Neuronal stem cell (in vitro differentiated cells): ENCODE measurements around the gene WWOX.

Experiments
- DNase-seq: peaks from one replicate; pipeline ENCODE4 v3.0.0-alpha.2; 2013; ENCODE audit warnings: low spot score
- H2AFZ ChIP-seq: one replicate; pipeline ENCODE4 v1.6.1; 2013; ENCODE audit warnings: mild to moderate bottlenecking, low read length, inconsistent platforms
- H2AK5ac ChIP-seq: 2 replicates; pipeline ENCODE4 v1.6.1; 2013; ENCODE audit warnings: low read depth, mild to moderate bottlenecking, inconsistent platforms, low read length, moderate library complexity, mixed read lengths
- H2BK120ac ChIP-seq: 2 replicates; pipeline ENCODE4 v1.6.1; 2013; ENCODE audit warnings: low read depth, mild to moderate bottlenecking, inconsistent platforms, low read length, moderate library complexity, mixed read lengths
- H2BK12ac ChIP-seq: one replicate; pipeline ENCODE4 v1.6.1; 2013; ENCODE audit warnings: low read length, inconsistent platforms
- H2BK15ac ChIP-seq: 2 replicates; pipeline ENCODE4 v1.6.1; 2013; ENCODE audit warnings: mild to moderate bottlenecking, low read length, inconsistent platforms, mixed read lengths
- H2BK5ac ChIP-seq: one replicate; pipeline ENCODE4 v1.6.1; 2013; ENCODE audit warnings: inconsistent platforms, mild to moderate bottlenecking, low read length, moderate library complexity
- H3K14ac ChIP-seq: one replicate; pipeline ENCODE4 v1.6.1; 2013; ENCODE audit warnings: low read length, inconsistent platforms
- H3K18ac ChIP-seq: 2 replicates; pipeline ENCODE4 v1.6.1; 2013; ENCODE audit warnings: low read length, inconsistent platforms
- H3K23ac ChIP-seq: 2 replicates; pipeline ENCODE4 v1.6.1; 2013; ENCODE audit warnings: low read depth, mild to moderate bottlenecking, mixed read lengths, low read length, inconsistent platforms; ENCODE audit not compliant: poor library complexity
- H3K27ac ChIP-seq: replicated peaks from 3 replicates; pipeline ENCODE4 v1.5.1; 2013; ENCODE audit warnings: low read length, inconsistent platforms
- H3K27me3 ChIP-seq, 3 experiments: 2 replicates each; pipeline ENCODE4 v1.6.1; 2013; ENCODE audit warnings: low read length in 3 of 3, mild to moderate bottlenecking in 2 of 3, inconsistent platforms in 1 of 3, low read depth in 1 of 3, mixed read lengths in 1 of 3, moderate library complexity in 1 of 3; ENCODE audit not compliant: control insufficient read depth in 3 of 3, insufficient read depth in 3 of 3
- H3K36me3 ChIP-seq, 2 donors: replicated peaks in 1 of 2; 2 replicates each; pipeline ENCODE4 v1.6.1; 2013; ENCODE audit warnings: low read length in 2 of 2; ENCODE audit not compliant: control insufficient read depth in 2 of 2, insufficient read depth in 2 of 2
- H3K4ac ChIP-seq: 2 replicates; pipeline ENCODE4 v1.6.1; 2013; ENCODE audit warnings: inconsistent platforms, mild to moderate bottlenecking, low read length, moderate library complexity
- H3K4me1 ChIP-seq, 2 donors: 1 replicate in 1 of 2; 2 replicates in 1 of 2; pipeline ENCODE4 v1.6.1; 2013; ENCODE audit warnings: low read length in 2 of 2, low read depth in 1 of 2; ENCODE audit not compliant: control insufficient read depth in 2 of 2, insufficient read depth in 1 of 2
- H3K4me2 ChIP-seq: one replicate; pipeline ENCODE4 v1.6.1; 2013; ENCODE audit warnings: mild to moderate bottlenecking, low read length, inconsistent platforms; ENCODE audit not compliant: insufficient read depth, poor library complexity, severe bottlenecking
- H3K4me3 ChIP-seq, 2 donors: 2 replicates each; pipeline ENCODE4 v1.5.1; 2013; ENCODE audit warnings: low read length in 2 of 2, mild to moderate bottlenecking in 2 of 2, inconsistent platforms in 1 of 2, moderate library complexity in 1 of 2
- H3K79me1 ChIP-seq: one replicate; pipeline ENCODE4 v1.6.1; 2013; ENCODE audit warnings: low read depth, mild to moderate bottlenecking, inconsistent platforms, low read length, moderate library complexity
- H3K9ac ChIP-seq: one replicate; pipeline ENCODE4 v1.6.1; 2013; ENCODE audit warnings: mild to moderate bottlenecking, low read depth, low read length, inconsistent platforms; ENCODE audit not compliant: poor library complexity
- H3K9me3 ChIP-seq, 2 donors: replicated peaks in 1 of 2; 2 replicates each; pipeline versions ENCODE3 to v1.6.1; 2013; ENCODE audit warnings: low read length in 2 of 2, mild to moderate bottlenecking in 2 of 2, inconsistent platforms in 1 of 2, low read depth in 1 of 2, mixed read lengths in 1 of 2, moderate library complexity in 1 of 2; ENCODE audit not compliant: control insufficient read depth in 2 of 2, insufficient read depth in 1 of 2
- H4K8ac ChIP-seq: one replicate; pipeline ENCODE4 v1.6.1; 2013; ENCODE audit warnings: low read depth, mild to moderate bottlenecking, inconsistent platforms, low read length, moderate library complexity
- H4K91ac ChIP-seq: one replicate; pipeline ENCODE4 v1.6.1; 2013; ENCODE audit warnings: low read length, low read depth, mild to moderate bottlenecking, inconsistent platforms; ENCODE audit not compliant: poor library complexity
- WGBS, 2 donors: extraction: QIAGEN DNeasy Blood & Tissue Kit; methylation state at CpG; one replicate each; pipeline ENCODE4 v1.1.7; 2013; ENCODE audit warnings: missing lambda C conversion rate in 2 of 2, mixed read lengths in 1 of 2; ENCODE audit not compliant: insufficient read length in 2 of 2, insufficient replicate concordance in 1 of 2; ENCODE audit errors: extremely low coverage in 2 of 2; 5-methylcytosine and 5-hydroxymethylcytosine counted together

Gene WWOX

GRCh38 chr16:78744099-78744498 lies 644.6 kb downstream of the WWOX start:
- Histone ChIP-seq H3K9ac (no peak overlapping the region), H2BK12ac (no peak overlapping the region), H3K23ac (no peak overlapping the region), H2BK15ac (no peak overlapping the region), H3K4me1 (peaks cover 0 to 5% of the 10 kb centered on the region in 2 donors), H2AK5ac (no peak overlapping the region), H3K79me1 (no peaks in the 10 kb centered on the region), H4K91ac (no peak overlapping the region), H3K4me3 (no peak overlapping the region), H3K18ac (no peak overlapping the region), H3K4ac (no peak overlapping the region), H4K8ac (no peak overlapping the region), H3K4me2 (no peak overlapping the region), H2BK5ac (no peak overlapping the region), H3K36me3 (no peaks in the 10 kb centered on the region), H3K27ac (no peak overlapping the region), H2BK120ac (no peak overlapping the region), H3K14ac (no peak overlapping the region), H2AFZ (no peak overlapping the region), H3K27me3 (no peaks in the 10 kb centered on the region), H3K9me3 (no peaks in the 10 kb centered on the region)
- no peak for DNase-seq
- no CpG with 5 or more reads among the region's 5 CpGs for WGBS, 2 donors

GRCh38 chr16:78744796-78745107 lies 645.3 kb downstream of the WWOX start:
- Histone ChIP-seq H3K27ac (no peak overlapping the region), H2AFZ (peak overlapping the region; percentile 17), H2BK5ac (no peak overlapping the region), H2BK12ac (no peak overlapping the region), H3K18ac (no peak overlapping the region), H3K36me3 (no peaks in the 10 kb centered on the region), H2BK120ac (no peak overlapping the region), H3K79me1 (no peaks in the 10 kb centered on the region), H3K4ac (no peak overlapping the region), H3K4me3 (no peak overlapping the region), H4K91ac (no peak overlapping the region), H3K9ac (no peak overlapping the region), H3K4me2 (no peak overlapping the region), H3K9me3 (no peaks in the 10 kb centered on the region), H3K27me3 (no peaks in the 10 kb centered on the region), H2BK15ac (no peak overlapping the region), H2AK5ac (no peak overlapping the region), H4K8ac (no peak overlapping the region), H3K23ac (no peak overlapping the region), H3K4me1 (peaks cover 0 to 5% of the 10 kb centered on the region in 2 donors), H3K14ac (no peak overlapping the region)
- no CpG with 5 or more reads among the region's 3 CpGs for WGBS, 2 donors
- no peak for DNase-seq

GRCh38 chr16:78745108-78746019 lies 645.9 kb downstream of the WWOX start:
- no peak overlapping the region for H2BK5ac ChIP-seq
- H2BK15ac ChIP-seq: no peak overlapping the region
- no CpG with 5 or more reads among the region's 7 CpGs for WGBS, 2 donors
- no peaks in the 10 kb centered on the region for H3K36me3 ChIP-seq
- H3K14ac ChIP-seq: no peak overlapping the region
- no peaks in the 10 kb centered on the region for H3K9me3 ChIP-seq
- no peak overlapping the region for H3K18ac ChIP-seq
- no peak overlapping the region for H2BK12ac ChIP-seq
- no peak overlapping the region for H3K4me2 ChIP-seq
- no peak overlapping the region for H3K23ac ChIP-seq
- H3K4me3 ChIP-seq: no peak overlapping the region
- peak overlapping the region; percentile 17 for H2AFZ ChIP-seq
- no peak overlapping the region for H3K4ac ChIP-seq
- H4K91ac ChIP-seq: no peak overlapping the region
- no peak for DNase-seq
- H3K79me1 ChIP-seq: no peaks in the 10 kb centered on the region
- no peak overlapping the region for H2BK120ac ChIP-seq
- H3K4me1 ChIP-seq: peaks cover 0 to 5% of the 10 kb centered on the region in 2 donors
- H3K9ac ChIP-seq: no peak overlapping the region
- no peak overlapping the region for H2AK5ac ChIP-seq
- no peak overlapping the region for H3K27ac ChIP-seq
- H4K8ac ChIP-seq: no peak overlapping the region
- H3K27me3 ChIP-seq: no peaks in the 10 kb centered on the region

GRCh38 chr16:78746718-78747117 lies 647.3 kb downstream of the WWOX start:
- Histone ChIP-seq H2BK15ac (no peak overlapping the region), H2AFZ (no peak overlapping the region), H3K36me3 (no peaks in the 10 kb centered on the region), H3K79me1 (no peaks in the 10 kb centered on the region), H3K9ac (no peak overlapping the region), H4K91ac (no peak overlapping the region), H2BK120ac (no peak overlapping the region), H3K27ac (no peak overlapping the region), H3K9me3 (no peaks in the 10 kb centered on the region), H2BK12ac (no peak overlapping the region), H3K4me1 (peaks cover 0 to 5% of the 10 kb centered on the region in 2 donors), H2BK5ac (no peak overlapping the region), H3K27me3 (no peaks in the 10 kb centered on the region), H3K4me3 (no peak overlapping the region), H3K23ac (no peak overlapping the region), H2AK5ac (no peak overlapping the region), H3K4me2 (no peak overlapping the region), H4K8ac (no peak overlapping the region), H3K4ac (no peak overlapping the region), H3K14ac (no peak overlapping the region), H3K18ac (no peak overlapping the region)
- no CpG with 5 or more reads among the region's 2 CpGs for WGBS, 2 donors
- no peak for DNase-seq
